ENCODE data around the gene PML.

PML gene

GRCh38 chr15:73994413-73994883 is at the start of gene PML:
Gene PML (plus strand): TSS chr15:73994716. CDS start chr15:73994813, 97 bp downstream.
- DNase-seq (ENCODE audit: low spot score): peak; percentile 99

- no peak for DNase-seq (ENCODE audit: low spot score)
Observed at GRCh38 chr15:73945130-73945508, 49.4 kb upstream of the PML start.

GRCh38 chr15:73946046-73946721 is 48.3 kb upstream of the PML start:
- DNase-seq (ENCODE audit: low spot score): no peak

- no peak for DNase-seq (ENCODE audit: low spot score)
Observed at GRCh38 chr15:73946795-73947370, 47.6 kb upstream of the PML start.

GRCh38 chr15:73947651-73948050 is 46.9 kb upstream of the PML start:
- no peak for DNase-seq (ENCODE audit: low spot score)

GRCh38 chr15:73948396-73948795 is 46.1 kb upstream of the PML start:
- DNase-seq (ENCODE audit: low spot score): no peak

GRCh38 chr15:73948982-73949381 is 45.5 kb upstream of the PML start:
- no peak for DNase-seq (ENCODE audit: low spot score)

- no peak for DNase-seq (ENCODE audit: low spot score)
Observed at GRCh38 chr15:73949496-73949895, 45.0 kb upstream of the PML start.

GRCh38 chr15:73950479-73950830 is 44.1 kb upstream of the PML start:
- no peak for DNase-seq (ENCODE audit: low spot score)

- DNase-seq (ENCODE audit: low spot score): peak; percentile 96
Observed at GRCh38 chr15:73950831-73951561, 43.5 kb upstream of the PML start.

- no peak for DNase-seq (ENCODE audit: low spot score)
Observed at GRCh38 chr15:73951601-73952000, 42.9 kb upstream of the PML start.

GRCh38 chr15:73952171-73952912 is 42.2 kb upstream of the PML start:
- DNase-seq (ENCODE audit: low spot score): no peak

GRCh38 chr15:73952913-73953750 is 41.4 kb upstream of the PML start:
- no peak for DNase-seq (ENCODE audit: low spot score)

GRCh38 chr15:73954188-73955145 is 40.0 kb upstream of the PML start:
- DNase-seq (ENCODE audit: low spot score): no peak

- no peak for DNase-seq (ENCODE audit: low spot score)
Observed at GRCh38 chr15:73955326-73955725, 39.2 kb upstream of the PML start.

GRCh38 chr15:73955861-73956742 is 38.4 kb upstream of the PML start:
- no peak for DNase-seq (ENCODE audit: low spot score)

GRCh38 chr15:73956743-73957135 is 37.8 kb upstream of the PML start:
- no peak for DNase-seq (ENCODE audit: low spot score)

GRCh38 chr15:73957276-73957675 is 37.2 kb upstream of the PML start:
- no peak for DNase-seq (ENCODE audit: low spot score)

- no peak for DNase-seq (ENCODE audit: low spot score)
Observed at GRCh38 chr15:73957785-73958184, 36.7 kb upstream of the PML start.

Measured in HuH-7.5 (cell line).